VCaP (cell line): ENCODE measurements around the gene CLN5.
"Not testable (repeated sequence)": the region's sequence is repeated elsewhere in the genome, so short reads cannot be mapped to it uniquely, and the experiment has no call there.

ENCODE experiments used
- H3K27ac ChIP-seq: fragments of 450-650 bp; 2 replicates; pipeline ENCODE4 v1.5.1; 2017
- TF ChIP-seq, protein P1 (sequence below): fragments of 450-650 bp; conservative IDR thresholded peaks from 2 replicates; pipeline ENCODE4 v1.5.1; 2017; ENCODE audit warnings: mild to moderate bottlenecking, moderate library complexity

The CLN5 gene

DNA sequence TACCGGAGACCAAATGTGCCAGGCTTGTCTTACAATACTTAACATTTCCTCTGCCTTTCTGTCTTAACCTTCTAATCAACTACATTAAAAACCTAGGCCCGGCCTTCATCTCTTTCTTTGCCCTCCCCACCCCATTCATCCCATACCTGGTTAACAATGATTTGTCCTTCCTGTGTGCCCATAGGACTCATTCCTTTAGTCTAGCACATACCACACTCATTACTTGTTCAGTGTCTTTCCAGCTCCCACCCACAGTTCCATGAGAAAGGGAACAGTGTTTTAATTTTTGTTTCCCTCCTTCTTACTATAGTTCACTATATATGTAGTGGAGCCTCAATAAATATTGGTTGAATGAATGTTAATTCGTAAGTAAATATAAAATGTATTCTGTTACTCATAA is 2.4 kb downstream of the CLN5 start:
- TF ChIP-seq, protein P1, sequence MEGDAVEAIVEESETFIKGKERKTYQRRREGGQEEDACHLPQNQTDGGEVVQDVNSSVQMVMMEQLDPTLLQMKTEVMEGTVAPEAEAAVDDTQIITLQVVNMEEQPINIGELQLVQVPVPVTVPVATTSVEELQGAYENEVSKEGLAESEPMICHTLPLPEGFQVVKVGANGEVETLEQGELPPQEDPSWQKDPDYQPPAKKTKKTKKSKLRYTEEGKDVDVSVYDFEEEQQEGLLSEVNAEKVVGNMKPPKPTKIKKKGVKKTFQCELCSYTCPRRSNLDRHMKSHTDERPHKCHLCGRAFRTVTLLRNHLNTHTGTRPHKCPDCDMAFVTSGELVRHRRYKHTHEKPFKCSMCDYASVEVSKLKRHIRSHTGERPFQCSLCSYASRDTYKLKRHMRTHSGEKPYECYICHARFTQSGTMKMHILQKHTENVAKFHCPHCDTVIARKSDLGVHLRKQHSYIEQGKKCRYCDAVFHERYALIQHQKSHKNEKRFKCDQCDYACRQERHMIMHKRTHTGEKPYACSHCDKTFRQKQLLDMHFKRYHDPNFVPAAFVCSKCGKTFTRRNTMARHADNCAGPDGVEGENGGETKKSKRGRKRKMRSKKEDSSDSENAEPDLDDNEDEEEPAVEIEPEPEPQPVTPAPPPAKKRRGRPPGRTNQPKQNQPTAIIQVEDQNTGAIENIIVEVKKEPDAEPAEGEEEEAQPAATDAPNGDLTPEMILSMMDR: no peak
- no peak overlapping the region for H3K27ac ChIP-seq

DNA sequence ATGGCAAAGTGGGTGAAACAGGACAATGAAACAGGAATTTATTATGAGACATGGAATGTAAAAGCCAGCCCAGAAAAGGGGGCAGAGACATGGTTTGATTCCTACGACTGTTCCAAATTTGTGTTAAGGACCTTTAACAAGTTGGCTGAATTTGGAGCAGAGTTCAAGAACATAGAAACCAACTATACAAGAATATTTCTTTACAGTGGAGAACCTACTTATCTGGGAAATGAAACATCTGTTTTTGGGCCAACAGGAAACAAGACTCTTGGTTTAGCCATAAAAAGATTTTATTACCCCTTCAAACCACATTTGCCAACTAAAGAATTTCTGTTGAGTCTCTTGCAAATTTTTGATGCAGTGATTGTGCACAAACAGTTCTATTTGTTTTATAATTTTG is 8.6 kb downstream of the CLN5 start:
- peak overlapping the region; percentile 73 for H3K27ac ChIP-seq
- TF ChIP-seq, protein P1: no peak

DNA sequence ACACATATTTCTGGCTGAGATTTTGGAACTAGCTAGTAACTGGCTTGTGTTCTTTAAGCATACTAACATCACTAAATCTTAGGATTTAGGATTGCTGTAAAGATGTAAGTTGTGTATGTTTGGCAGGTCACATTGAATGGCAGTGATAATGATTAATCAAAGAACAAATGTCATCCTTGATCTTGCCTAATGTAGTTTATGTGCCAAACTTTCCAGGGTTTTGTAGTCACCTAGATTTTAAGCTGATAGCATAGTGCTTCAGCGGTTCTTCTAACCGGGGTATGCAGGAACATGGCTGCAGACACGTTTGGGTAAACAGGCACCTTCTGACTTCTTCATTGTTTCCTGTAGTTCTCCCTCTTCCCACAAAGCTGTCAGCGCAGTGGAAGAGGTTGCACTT is 9.7 kb downstream of the CLN5 start:
- H3K27ac ChIP-seq: peak overlapping the region; percentile 73
- TF ChIP-seq, protein P1: no peak

DNA sequence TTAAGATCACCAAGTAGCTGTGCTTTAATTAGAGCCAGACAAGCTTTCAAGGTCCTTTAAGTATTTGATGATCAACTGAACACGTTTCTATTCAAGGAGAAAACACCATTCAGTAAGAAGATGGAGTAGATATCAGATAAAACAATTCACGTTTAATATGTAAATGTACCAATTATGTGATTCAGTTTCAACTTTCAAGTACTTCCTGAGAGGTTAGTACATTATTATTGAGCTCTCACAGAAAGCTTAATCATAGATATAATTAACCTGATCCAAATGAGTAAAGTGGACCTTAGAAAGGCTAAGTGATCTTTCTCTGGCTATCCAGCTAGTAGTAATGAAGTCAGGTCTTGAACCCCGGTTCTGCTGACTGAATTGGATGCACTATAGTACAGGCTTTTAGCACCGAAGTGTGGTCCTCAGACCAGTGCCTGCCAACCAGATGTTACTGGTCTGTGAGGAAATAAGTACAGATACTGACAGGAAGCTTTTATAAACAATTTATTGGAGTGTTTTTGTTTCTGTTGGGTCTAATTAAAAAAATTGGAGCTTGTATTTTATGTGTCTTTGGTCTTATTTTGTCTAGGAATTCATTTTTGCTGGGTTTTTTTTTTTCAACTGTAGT is 10.2 kb downstream of the CLN5 start:
- TF ChIP-seq, protein P1: no peak
- peak overlapping the region; percentile 73 for H3K27ac ChIP-seq

DNA sequence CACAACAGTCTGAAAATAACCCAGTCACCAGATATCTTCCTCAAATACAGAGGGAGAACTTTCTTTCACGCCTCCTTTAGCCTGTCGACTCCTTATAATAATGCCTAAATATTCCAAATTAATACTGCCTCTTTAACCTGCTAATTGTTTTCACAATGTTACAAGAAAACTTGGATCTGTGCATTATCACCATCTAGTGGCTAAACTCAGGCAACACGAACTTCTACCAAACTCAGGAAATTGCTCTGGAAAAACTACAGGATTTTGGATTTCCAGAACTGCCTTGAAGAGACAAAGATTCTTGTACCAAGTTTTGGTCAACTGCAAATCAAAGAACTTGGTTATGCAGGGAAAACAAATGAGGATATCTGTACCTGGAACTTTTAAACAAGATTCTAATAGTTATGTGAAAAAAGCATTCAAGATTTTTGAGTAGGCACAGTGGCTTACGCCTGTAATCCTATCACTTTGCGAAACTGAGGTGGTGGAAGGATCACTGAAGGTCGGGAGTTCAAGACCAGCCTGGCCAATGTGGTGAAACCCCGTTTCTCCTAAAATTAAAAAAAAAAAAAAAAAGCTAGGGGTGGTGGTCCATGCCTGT is 10.8 kb downstream of the CLN5 start:
- TF ChIP-seq, protein P1: peak; percentile 82

DNA sequence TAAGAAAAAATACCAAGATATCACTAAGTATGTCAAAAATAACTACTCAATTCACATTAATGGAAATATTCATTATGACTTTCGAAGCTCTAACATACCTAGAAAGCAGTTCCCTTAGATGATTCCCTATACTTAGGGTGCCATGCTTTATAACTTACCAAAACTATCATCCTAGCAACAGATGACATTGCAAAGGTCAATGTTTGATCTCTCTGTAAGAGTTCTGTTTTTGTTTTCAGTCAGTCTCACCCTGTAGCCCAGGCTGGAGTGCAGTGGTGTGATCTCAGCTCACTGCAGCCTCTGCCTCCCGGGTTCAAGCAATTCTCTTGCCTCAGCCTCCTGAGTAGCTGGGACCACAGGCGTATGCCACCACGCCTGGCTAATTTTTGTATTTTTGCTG is 16.5 kb downstream of the CLN5 start:
- H3K27ac ChIP-seq: not testable (repeated sequence)

More for the DNA sequence above, 10.8 kb downstream of the CLN5 start:
- peak overlapping the region; percentile 73 for H3K27ac ChIP-seq

DNA sequence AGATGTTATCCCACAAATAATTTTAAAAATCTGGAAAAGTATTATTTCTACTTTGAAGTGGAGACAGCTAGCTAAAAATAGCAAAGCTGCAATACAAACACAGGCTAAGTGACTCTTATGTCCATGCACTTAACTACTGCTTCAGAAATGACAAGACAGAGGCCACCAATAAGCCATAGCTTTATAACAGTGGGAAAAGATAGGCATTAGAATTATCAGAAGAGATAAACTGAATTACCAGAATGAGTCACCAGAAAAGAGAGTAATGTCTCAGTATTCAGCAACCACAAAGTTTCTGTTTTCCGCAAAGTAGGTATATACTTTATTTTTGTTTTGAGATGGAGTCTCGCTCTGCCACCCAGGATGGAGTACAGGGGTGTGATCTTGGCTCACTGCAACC is 17.1 kb downstream of the CLN5 start:
- TF ChIP-seq, protein P1: no peak
- no peak overlapping the region for H3K27ac ChIP-seq

DNA sequence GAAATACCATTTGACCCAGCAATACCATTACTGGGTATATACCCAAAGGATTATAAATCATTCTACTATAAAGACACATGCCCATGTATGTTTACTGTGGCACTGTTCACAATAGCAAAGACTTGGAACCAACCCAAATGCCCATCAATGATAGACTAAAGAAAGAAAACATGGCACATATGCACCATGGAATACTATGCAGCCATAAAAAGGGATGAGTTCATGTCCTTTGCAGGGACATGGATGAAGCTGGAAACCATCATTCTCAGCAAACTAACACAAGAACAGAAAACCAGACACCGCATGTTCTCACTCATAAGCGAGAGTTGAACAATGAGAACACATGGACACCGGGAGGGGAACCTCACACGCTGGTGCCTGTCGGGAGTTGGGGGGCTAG is 17.8 kb downstream of the CLN5 start:
- not testable (repeated sequence) for H3K27ac ChIP-seq
